Suppressor macrophage (primary cell): ENCODE measurements around the gene LGALS9C.
A peak's percentile ranks its signal among the peaks of the same experiment; 100 is the strongest.
"Not testable (repeated sequence)": the region's sequence is repeated elsewhere in the genome, so short reads cannot be mapped to it uniquely, and the experiment has no call there.

ENCODE experiments used
- DNase-seq, 4 experiments: peaks; one replicate each; pipeline ENCODE4 v3.0.0-alpha.2; 2020 to 2022

LGALS9C gene

GRCh38 chr17:18478977-18479595 is 2.5 kb downstream of the LGALS9C start:
- DNase-seq = not testable (repeated sequence)

GRCh38 chr17:18481775-18482174 is 5.2 kb downstream of the LGALS9C start:
- not testable (repeated sequence) for DNase-seq

GRCh38 chr17:18485936-18486464 is 9.4 kb downstream of the LGALS9C start:
- not testable (repeated sequence) for DNase-seq

- not testable (repeated sequence) for DNase-seq
Observed at GRCh38 chr17:18487633-18488032, 11.0 kb downstream of the LGALS9C start.

GRCh38 chr17:18488622-18489021 is 12.0 kb downstream of the LGALS9C start:
- DNase-seq = not testable (repeated sequence)

- not testable (repeated sequence) for DNase-seq
Observed at GRCh38 chr17:18490016-18490415, 13.4 kb downstream of the LGALS9C start.

- DNase-seq = peak in 3 of 4 experiments; percentile 29 to 71 (median 39)
Observed at GRCh38 chr17:18492712-18493480, 16.3 kb downstream of the LGALS9C start.

GRCh38 chr17:18494250-18494768 is 17.7 kb downstream of the LGALS9C start:
- not testable (repeated sequence) for DNase-seq

- peak in 1 of 4 experiments; percentile 1 for DNase-seq
Observed at GRCh38 chr17:18497044-18497443, 20.5 kb downstream of the LGALS9C start.

- DNase-seq = not testable (repeated sequence)
Observed at GRCh38 chr17:18499100-18499499, 22.5 kb downstream of the LGALS9C start.

- not testable (repeated sequence) for DNase-seq
Observed at GRCh38 chr17:18499756-18500155, 23.2 kb downstream of the LGALS9C start.

GRCh38 chr17:18500281-18500680 is 23.7 kb downstream of the LGALS9C start:
- DNase-seq = not testable (repeated sequence)

GRCh38 chr17:18500816-18501215 is 24.2 kb downstream of the LGALS9C start:
- DNase-seq = not testable (repeated sequence)

GRCh38 chr17:18503221-18503620 is 26.6 kb downstream of the LGALS9C start:
- not testable (repeated sequence) for DNase-seq

- not testable (repeated sequence) for DNase-seq
Observed at GRCh38 chr17:18507729-18508128, 31.1 kb downstream of the LGALS9C start.

GRCh38 chr17:18508667-18509066 is 32.1 kb downstream of the LGALS9C start:
- not testable (repeated sequence) for DNase-seq

GRCh38 chr17:18521100-18521499 is 44.5 kb downstream of the LGALS9C start:
- not testable (repeated sequence) for DNase-seq

- DNase-seq = not testable (repeated sequence)
Observed at GRCh38 chr17:18525015-18525414, 48.4 kb downstream of the LGALS9C start.

GRCh38 chr17:18526168-18526800 is 49.7 kb downstream of the LGALS9C start:
- DNase-seq = not testable (repeated sequence)

GRCh38 chr17:18527354-18527753 is 50.8 kb downstream of the LGALS9C start:
- not testable (repeated sequence) for DNase-seq

- DNase-seq = not testable (repeated sequence)
Observed at GRCh38 chr17:18528435-18528834, 51.8 kb downstream of the LGALS9C start.

- DNase-seq = peak in 3 of 4 experiments; percentile 17 to 59 (median 18)
Observed at GRCh38 chr17:18528899-18529500, 52.4 kb downstream of the LGALS9C start.
